HG02852 (cell line): ENCODE data around the gene DYRK1B.
A peak's percentile ranks its signal among the peaks of the same experiment; 100 is the strongest.

Source experiments
- ATAC-seq: cut with Tn5 transposase; IDR thresholded peaks from one replicate; pipeline ENCODE4 v1.9.1; 2021; ENCODE audit warnings: mild to moderate bottlenecking, moderate library complexity; ENCODE audit not compliant: unreplicated experiment

The DYRK1B gene

GRCh38 chr19:39864118-39864517 lies 30.2 kb upstream of the DYRK1B start:
- no peak for ATAC-seq

DNA sequence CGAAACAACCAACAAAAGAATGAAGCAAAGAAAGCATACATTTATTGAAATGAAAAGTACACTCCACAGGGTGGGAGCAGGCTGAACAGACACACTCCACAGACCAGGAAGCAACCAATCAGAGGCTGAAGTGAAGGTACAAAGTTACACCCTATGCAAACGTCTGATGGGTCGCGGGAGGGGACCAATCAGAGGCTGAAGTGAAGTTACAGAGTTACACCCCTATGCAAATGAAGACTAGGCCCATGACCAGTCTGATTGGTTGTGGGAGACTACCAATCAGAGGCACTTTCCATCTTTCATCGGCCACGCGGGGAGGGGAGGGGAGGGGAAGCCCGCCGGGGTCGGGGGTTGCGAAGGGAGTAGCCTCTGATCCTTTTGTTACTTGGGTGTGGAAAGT lies 24.6 kb upstream of the DYRK1B start:
- ATAC-seq = no peak

DNA sequence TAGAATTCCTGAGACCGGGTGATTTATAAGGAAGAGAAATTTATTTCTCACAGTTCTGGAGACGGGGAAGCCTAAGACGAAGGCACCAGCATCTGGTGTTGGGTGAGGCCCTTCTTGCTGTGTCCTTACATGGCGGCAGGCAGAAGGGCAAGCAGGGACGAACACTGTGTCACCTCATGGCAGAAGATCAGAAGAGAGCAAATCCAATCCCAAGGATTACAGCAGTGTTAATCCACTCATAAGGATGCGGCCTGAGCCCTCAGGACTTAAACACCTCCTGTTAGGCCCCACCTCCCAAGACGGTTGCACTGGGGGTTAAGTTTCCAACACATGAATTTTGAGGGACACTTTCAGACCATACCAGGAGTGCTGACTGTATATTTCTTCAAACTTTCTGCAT lies 18.9 kb upstream of the DYRK1B start:
- no peak for ATAC-seq

DNA sequence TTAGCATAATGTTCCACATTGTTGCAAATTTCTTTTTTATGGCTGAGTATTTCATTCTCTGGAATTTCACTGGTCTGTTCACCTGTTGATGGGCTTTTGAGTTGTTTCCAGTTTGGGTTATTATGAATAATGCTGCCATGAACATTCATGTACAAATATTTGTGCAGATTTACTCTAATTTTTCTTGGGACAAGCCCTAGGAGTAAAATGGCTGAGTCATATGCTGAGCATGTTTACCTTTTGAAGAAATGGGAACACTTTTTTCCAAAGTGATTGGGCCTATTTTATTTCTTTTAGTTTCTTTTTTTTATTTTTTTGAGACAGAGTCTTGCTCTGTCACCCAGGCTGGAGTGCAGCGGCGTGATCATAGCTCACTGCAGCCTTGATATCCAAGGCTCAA lies 16.9 kb upstream of the DYRK1B start:
- no peak for ATAC-seq

DNA sequence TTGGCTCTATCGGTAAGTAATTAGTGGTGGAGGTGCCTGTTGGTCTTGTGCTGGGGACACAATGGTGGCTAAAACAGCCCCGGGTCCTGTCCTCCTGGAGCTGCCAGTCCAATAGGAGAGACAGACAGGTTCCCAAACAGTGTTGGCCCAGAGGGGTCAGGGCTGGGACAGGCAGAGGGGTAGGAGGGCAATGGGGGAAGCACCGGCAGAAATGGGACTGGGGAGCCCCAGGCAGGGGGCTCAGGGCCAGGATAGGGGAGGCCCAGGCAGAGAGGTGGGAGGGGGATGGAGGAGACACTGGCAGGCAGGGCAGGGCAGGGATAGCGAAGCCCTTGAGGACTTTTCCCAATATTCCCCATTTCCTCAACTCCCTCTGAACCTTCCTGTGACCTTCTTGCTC lies 14.4 kb upstream of the DYRK1B start:
- ATAC-seq = no peak

DNA sequence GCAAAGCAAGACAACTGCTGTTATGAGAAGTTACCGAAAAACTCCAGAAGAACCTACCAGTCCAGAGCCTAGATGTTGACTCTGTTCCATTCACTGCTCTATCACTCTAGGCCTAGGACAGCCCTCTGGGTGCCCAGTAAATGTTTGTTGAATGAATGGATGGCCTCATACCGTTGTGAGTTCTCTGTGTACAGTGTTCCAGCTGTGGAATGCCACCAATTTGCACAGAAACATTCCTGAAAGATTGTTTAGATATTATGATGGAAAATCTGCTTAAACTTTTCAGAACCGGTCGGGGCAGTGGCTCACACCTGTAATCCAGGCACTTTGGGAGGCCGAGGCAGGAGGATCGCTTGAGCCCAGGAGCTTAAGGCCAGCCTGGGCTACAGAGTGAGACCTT lies 13.6 kb upstream of the DYRK1B start:
- ATAC-seq = no peak

DNA sequence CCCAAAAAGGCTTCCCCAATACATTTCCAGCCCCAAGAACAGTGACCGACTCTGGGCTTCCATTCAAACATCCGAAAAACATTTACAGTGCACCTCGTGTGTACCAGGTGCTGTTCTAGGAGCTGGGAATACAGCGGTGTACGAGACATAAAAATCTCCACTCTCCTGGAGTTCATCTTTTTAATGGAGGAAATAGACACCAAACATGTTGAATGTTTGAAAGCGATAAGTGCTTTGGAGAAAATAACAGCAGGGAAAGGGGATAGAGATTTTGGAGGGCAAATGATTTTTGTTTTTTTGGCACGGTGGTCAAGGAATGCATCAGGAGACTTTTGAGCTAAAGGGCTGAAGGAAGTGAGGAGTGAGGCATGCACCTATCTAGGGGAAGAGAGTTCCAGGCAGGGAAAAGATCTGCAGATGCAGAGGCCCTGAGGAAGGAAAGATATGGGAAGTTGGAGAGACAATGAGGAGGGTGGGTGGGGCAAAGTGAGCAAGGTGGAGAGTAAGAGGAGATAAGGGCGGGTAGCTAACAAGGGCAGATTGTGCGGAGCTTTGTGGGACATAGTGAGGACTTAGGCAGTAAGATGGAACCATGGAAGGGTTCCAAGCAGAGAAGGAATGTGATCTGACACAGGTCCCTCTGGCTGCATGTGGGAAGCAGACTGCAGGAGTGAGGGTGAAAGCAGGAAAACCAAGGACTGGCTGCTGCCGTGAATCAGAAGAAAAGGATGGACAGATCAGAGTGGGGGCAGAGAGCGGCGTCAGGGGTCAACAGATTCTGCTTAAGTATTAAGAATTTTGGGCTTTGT lies 12.9 kb upstream of the DYRK1B start:
- ATAC-seq = no peak

DNA sequence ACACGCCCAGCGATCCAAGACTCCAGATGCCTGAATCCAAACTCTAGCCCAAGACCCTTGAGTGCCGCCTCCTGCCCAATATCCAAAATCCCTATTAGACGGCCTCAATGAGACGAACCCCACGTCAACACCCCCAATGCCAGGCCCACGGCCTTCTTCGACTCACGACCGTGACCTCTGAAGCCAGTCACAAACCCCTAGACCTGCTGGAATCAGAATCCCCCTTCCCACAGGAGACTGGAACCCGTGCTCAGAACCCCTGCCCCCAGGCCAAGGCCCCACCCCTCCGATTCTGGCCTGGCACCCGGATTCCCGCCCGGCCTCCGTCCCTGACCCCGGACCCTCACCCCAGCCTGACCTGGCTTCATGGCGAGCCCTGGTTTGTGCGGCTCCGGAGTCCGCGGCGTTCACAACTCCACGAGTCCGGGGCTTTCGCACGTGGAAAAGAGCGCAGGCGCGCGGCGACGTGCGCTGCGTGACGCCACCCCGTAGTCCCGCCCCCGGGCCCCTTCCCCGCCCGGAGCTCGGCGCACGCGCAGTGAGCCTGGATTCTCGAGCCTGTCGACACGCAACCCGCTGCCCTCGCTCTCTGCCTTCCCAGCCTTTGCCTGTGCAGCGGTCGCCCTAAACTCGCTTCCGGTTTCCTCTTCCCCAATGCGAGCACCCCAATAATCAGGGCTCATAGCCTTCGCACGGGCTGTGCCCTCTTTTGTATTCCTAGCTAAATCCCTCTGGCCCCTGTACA lies 12.1 kb upstream of the DYRK1B start, which contains the start of gene FBL:
Gene FBL (minus strand): TSS at position 447 of the 745 bp plus-strand sequence. CDS start 79 bp downstream, at position 368.
- peak; percentile 69 for ATAC-seq

DNA sequence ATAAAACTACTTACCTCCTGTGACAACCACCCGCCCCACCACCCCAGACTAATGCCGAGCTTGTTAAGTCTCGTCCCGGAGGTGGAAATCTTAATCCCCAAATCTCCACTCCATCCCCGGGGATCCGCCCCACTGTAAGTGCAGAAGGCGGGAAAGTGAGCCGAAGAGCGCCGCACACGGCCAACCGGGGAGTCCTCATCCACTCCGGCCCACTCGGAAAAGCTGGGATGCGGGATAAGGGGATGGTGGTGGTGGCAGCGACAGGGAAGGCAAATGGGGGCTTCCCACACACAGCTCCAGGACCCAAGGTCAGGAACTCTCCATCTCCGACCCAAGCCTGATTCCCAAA lies 11.6 kb upstream of the DYRK1B start:
- ATAC-seq = no peak

DNA sequence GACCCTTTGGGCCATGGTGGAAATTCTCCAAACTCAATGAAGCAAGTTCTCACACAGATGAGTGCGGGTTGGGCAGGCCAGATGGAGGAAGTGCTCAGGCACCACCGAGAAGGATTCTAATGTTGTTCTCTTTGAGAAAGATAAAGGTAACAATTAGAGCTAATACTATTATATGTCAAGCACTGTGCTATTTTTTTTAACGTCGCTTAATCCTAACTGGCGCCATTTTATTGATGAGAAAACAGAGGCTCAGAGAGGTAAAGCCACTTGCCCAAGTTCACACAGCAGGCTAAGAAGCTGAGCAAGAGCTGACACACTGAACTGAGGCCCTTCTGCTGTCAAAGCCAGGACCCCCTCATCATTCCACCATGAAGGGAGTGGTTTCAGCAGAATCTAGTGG lies 11.2 kb upstream of the DYRK1B start:
- no peak for ATAC-seq

- no peak for ATAC-seq
Observed at GRCh38 chr19:39843919-39844793, 10.2 kb upstream of the DYRK1B start.

DNA sequence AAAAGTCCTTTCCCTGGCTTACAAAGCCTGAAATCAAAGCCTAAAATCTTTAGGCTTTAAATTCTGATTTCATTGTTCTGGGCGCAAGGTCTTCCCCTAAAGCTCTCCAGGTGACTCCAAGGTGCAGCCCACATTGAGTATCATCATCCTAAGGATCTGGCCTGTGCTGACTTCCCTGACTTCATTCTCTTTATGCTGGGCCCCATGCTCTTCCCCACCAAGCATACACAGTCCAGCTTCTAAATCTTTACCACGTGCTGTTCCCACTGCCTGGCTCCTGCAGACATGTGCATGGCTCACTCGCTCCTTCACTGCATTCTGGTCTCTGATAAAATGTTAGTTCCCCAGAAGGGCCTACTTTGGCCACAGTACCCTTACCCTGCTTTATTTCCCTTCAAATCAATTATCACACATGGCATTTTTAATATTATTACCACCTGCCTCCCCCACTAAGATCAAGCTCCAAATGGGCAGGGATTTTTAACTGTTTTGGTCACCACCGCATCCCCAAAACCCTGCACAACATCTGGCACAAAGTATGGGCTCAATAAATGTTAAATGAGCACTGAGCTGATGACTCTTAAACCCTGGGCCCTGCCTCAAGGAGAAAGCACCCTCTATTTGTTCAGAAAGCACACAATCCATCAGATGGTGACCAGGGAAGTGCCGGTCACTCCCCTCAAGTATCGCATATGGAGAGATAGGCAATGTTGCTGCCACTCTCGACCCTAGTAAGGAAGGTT lies 8.9 kb upstream of the DYRK1B start:
- no peak for ATAC-seq

DNA sequence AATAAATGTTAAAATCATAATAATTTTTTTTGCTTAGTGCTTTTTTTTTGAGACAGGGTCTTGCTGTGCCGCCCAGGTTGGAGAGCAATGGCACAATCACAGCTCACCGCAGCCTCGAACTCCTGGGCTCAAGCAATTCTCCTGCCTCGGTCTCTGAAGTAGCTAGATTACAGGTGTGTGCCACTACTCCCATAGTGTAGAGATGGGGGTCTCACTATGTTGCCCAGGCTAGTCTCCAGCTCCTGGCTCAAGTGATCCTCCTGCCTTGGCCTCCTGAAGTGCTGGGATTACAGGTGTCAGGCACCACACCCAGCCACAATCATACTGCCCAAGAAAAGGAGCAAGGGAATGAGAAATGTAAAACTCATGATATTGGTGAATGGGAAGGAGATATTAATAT lies 7.1 kb upstream of the DYRK1B start:
- no peak for ATAC-seq

- ATAC-seq = no peak
Observed at GRCh38 chr19:39840492-39840891, 6.5 kb upstream of the DYRK1B start.

DNA sequence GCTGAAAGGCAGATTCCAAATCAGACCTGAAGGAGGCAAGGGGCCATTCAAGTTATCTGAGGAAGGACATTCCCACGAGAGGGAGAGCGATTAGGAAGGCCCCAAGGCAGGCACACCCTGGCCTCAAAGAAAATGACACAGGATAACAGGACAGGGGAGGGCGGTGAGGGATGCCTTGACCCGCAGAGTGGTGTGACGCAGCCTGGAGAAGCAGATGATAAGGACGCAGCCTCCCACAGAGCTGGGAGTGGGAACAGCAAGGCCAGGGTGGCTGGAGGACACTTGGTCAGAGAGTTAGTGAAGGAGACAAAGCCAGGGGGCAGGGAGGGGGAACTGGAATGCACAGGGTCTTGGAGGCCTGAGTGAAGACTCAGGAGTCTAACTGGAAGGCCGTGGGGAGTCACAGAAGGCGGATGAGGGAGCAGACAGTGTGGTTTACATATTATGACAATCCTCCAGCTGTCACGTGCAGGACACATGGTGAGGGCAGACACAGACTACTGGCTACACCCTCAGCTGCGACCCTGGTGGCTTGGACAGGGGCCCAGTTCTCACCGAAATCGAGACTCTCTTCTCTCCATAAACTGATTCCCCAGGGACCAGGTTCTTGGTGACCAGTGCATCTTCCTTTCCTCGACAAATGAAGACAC lies 5.8 kb upstream of the DYRK1B start:
- no peak for ATAC-seq

DNA sequence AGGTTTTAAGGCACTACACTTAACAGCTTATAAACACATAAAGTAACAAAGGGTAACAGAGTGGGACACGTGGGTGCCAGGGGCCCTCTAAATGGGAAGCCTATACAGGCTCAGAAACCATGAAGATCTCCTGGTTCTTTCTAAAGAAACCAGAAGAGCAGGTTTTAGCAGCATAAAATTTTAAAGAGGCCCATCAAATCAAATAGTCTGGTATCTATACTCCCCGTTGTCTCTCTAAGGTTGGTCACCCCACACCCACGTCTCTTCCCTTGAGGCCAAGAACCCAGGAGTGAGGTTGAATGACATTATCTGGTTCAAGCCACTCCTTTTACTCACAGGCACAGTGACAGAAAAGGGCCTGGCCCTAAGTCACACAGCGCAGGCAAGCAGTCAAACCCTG lies 4.6 kb upstream of the DYRK1B start:
- no peak for ATAC-seq

- ATAC-seq = no peak
Observed at GRCh38 chr19:39837978-39838377, 4.0 kb upstream of the DYRK1B start.

GRCh38 chr19:39834287-39834841 lies 402 bp upstream of the DYRK1B start:
- ATAC-seq = no peak

DNA sequence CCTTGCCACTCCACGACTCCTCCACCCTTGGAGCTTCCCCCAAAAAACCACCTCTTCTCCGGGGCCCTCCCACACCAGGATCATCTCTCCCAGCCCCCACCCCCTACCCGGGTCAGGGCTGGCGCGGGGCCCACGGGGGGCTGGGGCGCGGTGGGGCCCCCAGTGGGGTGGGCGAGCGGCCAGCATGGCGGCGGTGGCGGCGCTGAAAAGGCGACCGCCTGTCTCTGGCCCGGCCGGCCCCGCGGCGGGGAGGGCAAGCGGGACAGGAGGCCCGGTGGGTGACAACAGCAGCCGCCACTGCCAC lies 850 bp downstream of the DYRK1B start:
- ATAC-seq = no peak
